ENCODE measurements around the gene ZFR.
"Not testable (repeated sequence)": the region's sequence is repeated elsewhere in the genome, so short reads cannot be mapped to it uniquely, and the experiment has no call there.

Gene ZFR

GRCh38 chr5:32406650-32407049, 37.9 kb downstream of the ZFR start:
- no peak for DNase-seq (ENCODE audit: low spot score)

GRCh38 chr5:32405507-32405906, 39.0 kb downstream of the ZFR start:
- no peak for DNase-seq (ENCODE audit: low spot score)

- DNase-seq (ENCODE audit: low spot score): no peak
These were observed 40.8 kb downstream of the ZFR start for GRCh38 chr5:32403760-32404159.

GRCh38 chr5:32400401-32400800, 44.1 kb downstream of the ZFR start:
- no peak for DNase-seq (ENCODE audit: low spot score)

GRCh38 chr5:32398754-32399153, 45.8 kb downstream of the ZFR start:
- not testable (repeated sequence) for DNase-seq (ENCODE audit: low spot score)

- no peak for DNase-seq (ENCODE audit: low spot score)
These were observed 49.6 kb downstream of the ZFR start for GRCh38 chr5:32394981-32395380.

- DNase-seq (ENCODE audit: low spot score): no peak
These were observed 52.5 kb downstream of the ZFR start for GRCh38 chr5:32392039-32392438.

- no peak for DNase-seq (ENCODE audit: low spot score)
These were observed 53.5 kb downstream of the ZFR start for GRCh38 chr5:32390819-32391591.

GRCh38 chr5:32388432-32389129, 56.0 kb downstream of the ZFR start:
- DNase-seq (ENCODE audit: low spot score): no peak

GRCh38 chr5:32387841-32388240, 56.7 kb downstream of the ZFR start:
- no peak for DNase-seq (ENCODE audit: low spot score)

- no peak for DNase-seq (ENCODE audit: low spot score)
These were observed 57.3 kb downstream of the ZFR start for GRCh38 chr5:32387211-32387610.

GRCh38 chr5:32384621-32385020, 59.9 kb downstream of the ZFR start:
- DNase-seq (ENCODE audit: low spot score): no peak

- no peak for DNase-seq (ENCODE audit: low spot score)
These were observed 61.0 kb downstream of the ZFR start for GRCh38 chr5:32383586-32383985.

- DNase-seq (ENCODE audit: low spot score): no peak
These were observed 61.5 kb downstream of the ZFR start for GRCh38 chr5:32383065-32383464.

- no peak for DNase-seq (ENCODE audit: low spot score)
These were observed 65.1 kb downstream of the ZFR start for GRCh38 chr5:32379421-32379820.

GRCh38 chr5:32378966-32379365, 65.6 kb downstream of the ZFR start:
- no peak for DNase-seq (ENCODE audit: low spot score)

- DNase-seq (ENCODE audit: low spot score): no peak
These were observed 74.9 kb downstream of the ZFR start for GRCh38 chr5:32369542-32370155.

- no peak for DNase-seq (ENCODE audit: low spot score)
These were observed 75.5 kb downstream of the ZFR start for GRCh38 chr5:32369032-32369431.

- not testable (repeated sequence) for DNase-seq (ENCODE audit: low spot score)
These were observed 77.3 kb downstream of the ZFR start for GRCh38 chr5:32367271-32367670.

GRCh38 chr5:32365623-32366022, 78.9 kb downstream of the ZFR start:
- DNase-seq (ENCODE audit: low spot score): no peak

GRCh38 chr5:32363030-32363429, 81.5 kb downstream of the ZFR start:
- DNase-seq (ENCODE audit: low spot score): no peak

- DNase-seq (ENCODE audit: low spot score): no peak
These were observed 82.0 kb downstream of the ZFR start for GRCh38 chr5:32362527-32362926.

GRCh38 chr5:32360906-32361305, 83.6 kb downstream of the ZFR start:
- DNase-seq (ENCODE audit: low spot score): no peak
